GM21737 (cell line): Measurements from ENCODE around the gene USP11.
"Not testable (repeated sequence)": the region's sequence is repeated elsewhere in the genome, so short reads cannot be mapped to it uniquely, and the experiment has no call there.

Experiments used
- ATAC-seq: cut with Tn5 transposase; IDR thresholded peaks from one replicate; pipeline ENCODE4 v1.9.1; 2021; ENCODE audit warnings: mild to moderate bottlenecking, moderate library complexity; ENCODE audit not compliant: unreplicated experiment

USP11 gene

GRCh38 chrX:47244676-47245075, 11.9 kb downstream of the USP11 start:
- ATAC-seq = no peak

GRCh38 chrX:47245156-47245555, 12.3 kb downstream of the USP11 start:
- ATAC-seq = no peak

GRCh38 chrX:47247206-47247998, 14.6 kb downstream of the USP11 start:
- ATAC-seq = no peak

- ATAC-seq = no peak
Measured at GRCh38 chrX:47247999-47248320, 15.2 kb downstream of the USP11 start.

- no peak for ATAC-seq
Measured at GRCh38 chrX:47248576-47248975, 15.8 kb downstream of the USP11 start.

GRCh38 chrX:47250017-47250347, 17.2 kb downstream of the USP11 start:
- no peak for ATAC-seq

GRCh38 chrX:47257620-47258019, 24.8 kb downstream of the USP11 start:
- ATAC-seq = not testable (repeated sequence)

GRCh38 chrX:47264483-47265173, 31.8 kb downstream of the USP11 start:
- ATAC-seq = no peak

- no peak for ATAC-seq
Measured at GRCh38 chrX:47266643-47267042, 33.8 kb downstream of the USP11 start.

GRCh38 chrX:47272013-47272408, 39.2 kb downstream of the USP11 start:
- ATAC-seq = no peak

GRCh38 chrX:47273011-47273730, 40.4 kb downstream of the USP11 start:
- no peak for ATAC-seq

- no peak for ATAC-seq
Measured at GRCh38 chrX:47278691-47279090, 45.9 kb downstream of the USP11 start.

GRCh38 chrX:47283015-47283771, 50.4 kb downstream of the USP11 start:
- ATAC-seq = no peak

- ATAC-seq = not testable (repeated sequence)
Measured at GRCh38 chrX:47284616-47285015, 51.8 kb downstream of the USP11 start.

- no peak for ATAC-seq
Measured at GRCh38 chrX:47285836-47286320, 53.1 kb downstream of the USP11 start.

GRCh38 chrX:47293106-47293505, 60.3 kb downstream of the USP11 start:
- ATAC-seq = no peak

- ATAC-seq = no peak
Measured at GRCh38 chrX:47296766-47297365, 64.1 kb downstream of the USP11 start.

- ATAC-seq = no peak
Measured at GRCh38 chrX:47297874-47298273, 65.1 kb downstream of the USP11 start.
